RWPE2 (cell line): ENCODE data around the gene DOCK3.
A peak's percentile ranks its signal among the peaks of the same experiment; 100 is the strongest.

ENCODE experiments used
- ATAC-seq: fragments of 200-7000 bp; cut with Tn5 transposase; 3 replicates; pipeline ENCODE4 v1.9.1; 2021; ENCODE audit warnings: low read depth
- DNase-seq: peaks from one replicate; pipeline ENCODE4 v3.0.0-alpha.2; 2020; ENCODE audit warnings: low spot score
- H3K27ac ChIP-seq: fragments of 450-650 bp; 2 replicates; pipeline ENCODE4 v1.5.1; 2017; ENCODE audit warnings: mild to moderate bottlenecking; ENCODE audit not compliant: poor library complexity, severe bottlenecking
- H3K27me3 ChIP-seq: fragments of 250-450 bp; sonication (Bioruptor Pico); 2 replicates; pipeline ENCODE4 v1.5.1; 2021; ENCODE audit warnings: mild to moderate bottlenecking, moderate library complexity; ENCODE audit not compliant: insufficient read depth, poor library complexity, severe bottlenecking
- H3K36me3 ChIP-seq: fragments of 250-450 bp; sonication (Bioruptor Pico); 2 replicates; pipeline ENCODE4 v1.5.1; 2020; ENCODE audit warnings: low read depth, mild to moderate bottlenecking, moderate library complexity
- H3K4me1 ChIP-seq: fragments of 250-450 bp; sonication (Bioruptor Pico); 2 replicates; pipeline ENCODE4 v1.5.1; 2021; ENCODE audit warnings: mild to moderate bottlenecking, moderate library complexity; ENCODE audit not compliant: insufficient read depth, poor library complexity, severe bottlenecking
- H3K4me3 ChIP-seq: fragments of 250-450 bp; sonication (Bioruptor Pico); 2 replicates; pipeline ENCODE4 v1.5.1; 2021; ENCODE audit warnings: mild to moderate bottlenecking, moderate library complexity; ENCODE audit not compliant: severe bottlenecking
- H3K9me3 ChIP-seq: fragments of 250-450 bp; sonication (Bioruptor Pico); 2 replicates; pipeline ENCODE4 v1.5.1; 2021; ENCODE audit warnings: mild to moderate bottlenecking, moderate library complexity; ENCODE audit not compliant: severe bottlenecking
- TF ChIP-seq, protein P1 (sequence below): fragments of 450-650 bp; IDR thresholded peaks from one replicate; pipeline ENCODE4 v1.5.1; 2017; ENCODE audit warnings: mild to moderate bottlenecking, moderate library complexity; ENCODE audit not compliant: poor library complexity, severe bottlenecking

DOCK3 gene

DNA sequence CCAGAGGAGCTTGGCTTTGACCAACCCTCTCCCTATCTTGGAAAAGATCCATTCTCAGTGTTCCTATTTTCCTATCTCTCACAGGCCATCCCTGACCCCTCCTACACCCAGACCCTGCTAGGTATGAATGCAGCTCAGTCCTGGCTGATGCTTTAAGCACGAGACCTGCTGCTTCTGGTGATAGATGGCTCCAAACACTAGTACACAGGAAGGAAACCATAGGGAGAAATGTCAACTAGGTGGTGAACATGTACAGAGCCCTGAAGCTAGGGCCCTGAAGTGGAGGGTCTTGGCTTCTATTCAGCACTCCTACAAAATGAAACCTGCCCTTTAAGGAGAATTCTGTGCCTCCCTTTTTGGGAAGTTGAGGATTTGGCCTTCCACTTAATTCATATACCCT is 662.9 kb downstream of the DOCK3 start:
- no peak overlapping the region for H3K4me3 ChIP-seq
- no peak overlapping the region for H3K27ac ChIP-seq
- H3K36me3 ChIP-seq: no peaks in the 10 kb centered on the region
- no peaks in the 10 kb centered on the region for H3K27me3 ChIP-seq
- H3K9me3 ChIP-seq: no peaks in the 10 kb centered on the region
- TF ChIP-seq, protein P1, sequence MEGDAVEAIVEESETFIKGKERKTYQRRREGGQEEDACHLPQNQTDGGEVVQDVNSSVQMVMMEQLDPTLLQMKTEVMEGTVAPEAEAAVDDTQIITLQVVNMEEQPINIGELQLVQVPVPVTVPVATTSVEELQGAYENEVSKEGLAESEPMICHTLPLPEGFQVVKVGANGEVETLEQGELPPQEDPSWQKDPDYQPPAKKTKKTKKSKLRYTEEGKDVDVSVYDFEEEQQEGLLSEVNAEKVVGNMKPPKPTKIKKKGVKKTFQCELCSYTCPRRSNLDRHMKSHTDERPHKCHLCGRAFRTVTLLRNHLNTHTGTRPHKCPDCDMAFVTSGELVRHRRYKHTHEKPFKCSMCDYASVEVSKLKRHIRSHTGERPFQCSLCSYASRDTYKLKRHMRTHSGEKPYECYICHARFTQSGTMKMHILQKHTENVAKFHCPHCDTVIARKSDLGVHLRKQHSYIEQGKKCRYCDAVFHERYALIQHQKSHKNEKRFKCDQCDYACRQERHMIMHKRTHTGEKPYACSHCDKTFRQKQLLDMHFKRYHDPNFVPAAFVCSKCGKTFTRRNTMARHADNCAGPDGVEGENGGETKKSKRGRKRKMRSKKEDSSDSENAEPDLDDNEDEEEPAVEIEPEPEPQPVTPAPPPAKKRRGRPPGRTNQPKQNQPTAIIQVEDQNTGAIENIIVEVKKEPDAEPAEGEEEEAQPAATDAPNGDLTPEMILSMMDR: no peak
- peaks cover 17% of the 10 kb centered on the region for H3K4me1 ChIP-seq
- DNase-seq (no peak), ATAC-seq (no peak)

DNA sequence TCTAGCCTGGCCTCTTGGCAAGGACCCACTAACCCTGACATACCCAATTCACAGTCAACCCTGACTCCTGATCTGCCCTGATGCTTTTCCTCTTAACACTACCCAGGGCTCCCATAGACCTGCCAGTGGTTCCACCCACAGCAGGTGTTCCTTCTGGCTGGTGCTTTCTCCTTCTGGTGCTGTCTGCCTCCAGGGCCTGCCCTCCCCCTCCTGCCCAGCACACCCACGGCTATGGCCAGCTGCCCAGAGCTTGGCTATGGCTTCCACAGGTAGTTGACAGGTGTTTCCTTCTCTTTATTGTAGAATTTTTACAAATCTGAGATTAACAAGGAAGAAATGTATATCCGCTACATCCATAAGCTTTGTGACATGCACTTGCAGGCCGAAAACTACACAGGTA is 663.9 kb downstream of the DOCK3 start:
- Histone ChIP-seq H3K9me3 (no peaks in the 10 kb centered on the region), H3K4me3 (no peak overlapping the region), H3K4me1 (peaks cover 17% of the 10 kb centered on the region), H3K36me3 (no peaks in the 10 kb centered on the region), H3K27ac (no peak overlapping the region), H3K27me3 (no peaks in the 10 kb centered on the region)
- ATAC-seq: no peak
- TF ChIP-seq, protein P1: no peak
- no peak for DNase-seq

DNA sequence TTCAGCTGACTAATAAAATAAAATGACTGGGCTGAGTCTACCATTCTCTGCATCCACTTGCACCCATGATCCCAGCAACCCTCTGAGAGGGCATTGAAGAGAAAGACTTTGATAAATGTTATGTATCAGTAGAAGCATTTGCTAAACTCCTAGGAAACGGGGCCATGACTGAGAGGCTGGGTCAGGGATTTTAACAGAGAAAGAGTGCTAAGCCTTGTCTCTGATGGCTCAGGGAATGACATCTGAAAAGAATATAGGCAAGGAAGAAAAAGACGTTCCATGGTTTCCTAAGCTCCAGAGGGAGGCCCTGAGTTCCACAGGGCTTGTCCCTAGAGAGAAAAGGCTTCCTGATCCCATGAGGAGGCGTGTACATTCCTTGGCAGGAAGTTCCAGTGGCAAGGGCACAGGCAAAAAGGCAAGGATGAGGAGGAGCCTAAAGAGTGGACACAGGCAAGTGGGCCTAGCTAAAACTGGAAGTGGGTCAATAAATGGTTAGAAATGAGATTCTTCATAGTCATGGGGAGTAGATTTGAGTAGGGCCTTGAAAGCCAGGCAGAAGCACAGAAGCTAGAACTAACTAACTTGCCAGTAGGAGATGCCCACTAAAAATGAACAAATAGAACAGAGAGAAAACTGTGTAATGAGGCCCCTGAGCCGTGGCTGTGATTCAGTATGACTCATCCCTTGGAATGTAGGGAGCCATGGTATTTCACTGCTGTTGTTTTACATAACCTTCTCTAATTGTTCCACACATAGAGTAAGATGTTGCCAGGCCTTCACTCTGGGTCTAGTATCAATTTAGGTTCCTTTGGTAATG is 665.5 kb downstream of the DOCK3 start:
- Histone ChIP-seq H3K9me3 (no peaks in the 10 kb centered on the region), H3K27me3 (no peaks in the 10 kb centered on the region), H3K4me1 (peaks cover 24% of the 10 kb centered on the region), H3K36me3 (no peaks in the 10 kb centered on the region), H3K4me3 (no peak overlapping the region), H3K27ac (peak overlapping the region; percentile 84)
- DNase-seq (no peak), ATAC-seq (peak; percentile 93)
- TF ChIP-seq, protein P1: no peak

DNA sequence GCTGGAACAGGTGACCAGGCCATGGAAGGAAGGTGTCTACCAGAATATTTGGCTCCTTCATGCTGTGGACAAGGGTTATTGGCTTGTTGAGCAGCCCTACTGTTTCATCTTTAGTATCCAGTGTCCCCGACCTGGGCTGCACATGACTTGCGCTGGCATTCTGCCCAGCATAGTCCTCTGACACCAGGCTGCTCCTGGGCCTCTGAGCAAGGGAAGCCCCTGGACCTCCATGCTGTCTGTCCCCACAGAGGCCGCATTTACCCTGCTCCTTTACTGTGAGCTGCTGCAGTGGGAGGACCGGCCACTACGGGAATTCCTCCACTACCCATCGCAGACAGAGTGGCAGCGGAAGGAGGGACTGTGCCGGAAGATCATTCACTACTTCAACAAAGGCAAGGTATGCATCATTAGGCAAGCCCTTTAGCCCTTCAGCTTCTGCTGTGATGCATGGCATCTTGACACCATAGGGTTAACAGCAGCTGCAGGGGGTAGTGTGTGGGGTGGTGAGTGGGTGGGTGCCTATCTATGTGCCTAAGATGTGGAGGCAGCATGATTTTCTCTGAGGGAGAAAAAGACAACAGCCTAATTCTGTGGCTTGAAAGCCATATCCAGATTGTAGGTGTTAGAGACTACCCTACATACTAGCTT is 666.4 kb downstream of the DOCK3 start:
- Histone ChIP-seq H3K27me3 (no peaks in the 10 kb centered on the region), H3K36me3 (no peaks in the 10 kb centered on the region), H3K4me3 (no peak overlapping the region), H3K4me1 (peaks cover 24% of the 10 kb centered on the region), H3K9me3 (no peaks in the 10 kb centered on the region), H3K27ac (peak overlapping the region; percentile 84)
- TF ChIP-seq, protein P1: no peak
- DNase-seq (no peak), ATAC-seq (no peak)
